Measurements from ENCODE around the gene LCP2.

DNA sequence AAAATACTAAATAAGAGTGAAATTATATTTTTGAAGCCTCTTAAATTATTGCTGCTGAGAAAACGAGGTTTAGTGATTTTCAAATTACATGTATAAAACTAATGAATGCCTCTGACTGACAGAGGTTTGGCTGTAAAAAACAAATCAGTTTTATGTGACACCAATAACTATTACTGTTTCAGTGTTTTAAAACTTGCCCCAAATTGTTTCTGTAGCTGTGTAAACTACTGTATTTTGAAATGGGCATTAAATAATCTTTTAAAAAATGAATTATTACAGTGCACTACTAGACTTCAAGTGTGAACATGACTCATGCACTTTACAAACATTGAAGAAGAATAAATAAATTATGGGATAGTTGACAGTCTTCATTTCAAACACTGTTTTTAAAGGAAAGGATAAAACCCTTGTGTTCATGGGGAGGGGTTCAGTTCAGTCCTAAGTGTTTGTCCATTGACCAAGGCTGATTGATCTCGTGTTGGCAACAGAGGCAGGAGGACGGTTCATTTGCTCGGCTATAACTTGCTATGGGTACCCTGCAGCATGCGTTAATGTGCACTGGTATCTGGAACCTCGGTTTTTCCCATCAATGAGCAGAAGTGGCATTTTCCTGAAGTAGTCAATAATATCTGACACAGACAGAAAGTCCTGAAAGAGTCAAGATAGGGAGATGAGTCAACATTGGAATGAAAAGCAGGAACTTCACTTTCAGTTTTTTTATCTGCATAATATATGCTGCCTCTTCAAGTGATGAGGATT lies 49.2 kb downstream of the LCP2 start:
- TF ChIP-seq POLR2AphosphoS5 (IDR thresholded peaks at IDR 0.05), result no peak
- TF ChIP-seq, protein P1, sequence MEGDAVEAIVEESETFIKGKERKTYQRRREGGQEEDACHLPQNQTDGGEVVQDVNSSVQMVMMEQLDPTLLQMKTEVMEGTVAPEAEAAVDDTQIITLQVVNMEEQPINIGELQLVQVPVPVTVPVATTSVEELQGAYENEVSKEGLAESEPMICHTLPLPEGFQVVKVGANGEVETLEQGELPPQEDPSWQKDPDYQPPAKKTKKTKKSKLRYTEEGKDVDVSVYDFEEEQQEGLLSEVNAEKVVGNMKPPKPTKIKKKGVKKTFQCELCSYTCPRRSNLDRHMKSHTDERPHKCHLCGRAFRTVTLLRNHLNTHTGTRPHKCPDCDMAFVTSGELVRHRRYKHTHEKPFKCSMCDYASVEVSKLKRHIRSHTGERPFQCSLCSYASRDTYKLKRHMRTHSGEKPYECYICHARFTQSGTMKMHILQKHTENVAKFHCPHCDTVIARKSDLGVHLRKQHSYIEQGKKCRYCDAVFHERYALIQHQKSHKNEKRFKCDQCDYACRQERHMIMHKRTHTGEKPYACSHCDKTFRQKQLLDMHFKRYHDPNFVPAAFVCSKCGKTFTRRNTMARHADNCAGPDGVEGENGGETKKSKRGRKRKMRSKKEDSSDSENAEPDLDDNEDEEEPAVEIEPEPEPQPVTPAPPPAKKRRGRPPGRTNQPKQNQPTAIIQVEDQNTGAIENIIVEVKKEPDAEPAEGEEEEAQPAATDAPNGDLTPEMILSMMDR (IDR thresholded peaks at IDR 0.05), result no peak
- no peak for TF ChIP-seq EP300 (IDR thresholded peaks at IDR 0.05)
